Keratinocyte (primary cell): ENCODE results near the gene SAMM50.

Experiments used
- CTCF ChIP-seq, 3 experiments: IDR thresholded peaks in 1 of 3; conservative IDR thresholded peaks in 1 of 3; optimal IDR thresholded peaks in 1 of 3; 2 replicates in 2 of 3; 3 replicates in 1 of 3; pipeline versions ENCODE3 to v1.5.1; 2011; ENCODE audit warnings: low read length in 3 of 3, mild to moderate bottlenecking in 3 of 3, moderate library complexity in 2 of 3, control low read depth in 1 of 3, inconsistent platforms in 1 of 3; ENCODE audit not compliant: insufficient read depth in 2 of 3; ENCODE audit errors: extremely low read depth in 1 of 3
- EZH2 ChIP-seq: IDR thresholded peaks from one replicate; pipeline ENCODE4 v1.6.1; 2012; ENCODE audit warnings: inconsistent platforms, mild to moderate bottlenecking, low read length, moderate library complexity

DNA sequence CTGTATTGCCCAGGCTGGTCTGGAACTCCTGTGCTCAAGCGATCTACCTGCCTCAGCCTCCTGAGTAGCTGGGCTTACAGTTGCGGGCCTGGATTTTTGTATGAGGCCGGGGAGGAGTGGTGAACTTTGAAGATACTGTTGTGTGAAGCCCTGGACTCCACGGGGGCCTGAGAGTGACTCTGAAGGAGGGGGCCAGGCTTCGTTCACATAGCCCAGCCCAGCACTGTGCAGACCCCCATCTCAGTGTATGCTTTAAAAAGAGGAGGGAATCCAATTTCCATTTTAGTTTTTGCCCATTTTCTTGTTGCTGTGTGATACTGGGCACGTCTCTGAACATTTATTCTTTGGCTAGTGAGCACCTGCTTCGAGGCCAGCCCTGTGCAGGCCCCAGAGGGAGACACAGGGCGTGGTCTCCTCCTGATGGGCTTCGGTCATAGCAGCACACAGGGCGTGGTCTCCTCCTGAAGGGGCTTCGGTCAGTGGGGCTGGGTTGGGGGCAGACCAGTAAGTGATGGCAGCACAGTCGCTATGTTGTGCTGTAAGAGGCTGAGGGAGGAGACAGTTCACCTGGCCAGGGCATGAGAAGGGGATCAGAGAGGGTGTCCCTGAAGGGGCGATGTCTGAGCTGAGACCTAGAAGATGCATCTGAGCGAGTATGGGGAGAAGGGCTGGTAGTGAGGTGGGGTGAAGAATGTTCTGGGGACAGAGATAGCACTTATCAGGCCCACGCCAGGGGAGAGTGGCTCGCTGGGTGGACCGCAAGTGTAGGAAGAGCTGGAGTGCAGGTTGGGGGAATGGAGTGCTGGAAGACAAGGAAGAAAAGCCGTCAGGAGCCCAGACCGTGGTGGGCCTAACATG is 14.0 kb downstream of the SAMM50 start:
- TF ChIP-seq CTCF (optimal IDR thresholded peaks at IDR 0.05 in 1 of 3, IDR thresholded peaks at IDR 0.05 in 1 of 3, conservative IDR thresholded peaks at IDR 0.05 in 1 of 3; ENCODE audit: extremely low read depth in 1 of 3, insufficient read depth in 2 of 3, low read length in 3 of 3) (no peak), EZH2 (no peak)
